Peyer's patch (tissue), 4 donors: Measurements from ENCODE around the gene ABCC6.

Experiments used
- POLR2A ChIP-seq, 2 donors: fragments of 450-650 bp; IDR thresholded peaks; one replicate each; pipeline ENCODE4 v1.5.1; 2017; ENCODE audit warnings: antibody characterized with exemption in 2 of 2, mild to moderate bottlenecking in 2 of 2, moderate library complexity in 2 of 2
- TF ChIP-seq, protein P1 (sequence below), 6 experiments: fragments of 450-650 bp in 4 of 6; fragments of 200-600 bp in 2 of 6; sonication (generic) in 1 of 6; IDR thresholded peaks; one replicate each; pipeline ENCODE4 v1.5.1; 2017 to 2019; ENCODE audit warnings: antibody characterized with exemption in 6 of 6, mild to moderate bottlenecking in 3 of 6, moderate library complexity in 1 of 6

DNA sequence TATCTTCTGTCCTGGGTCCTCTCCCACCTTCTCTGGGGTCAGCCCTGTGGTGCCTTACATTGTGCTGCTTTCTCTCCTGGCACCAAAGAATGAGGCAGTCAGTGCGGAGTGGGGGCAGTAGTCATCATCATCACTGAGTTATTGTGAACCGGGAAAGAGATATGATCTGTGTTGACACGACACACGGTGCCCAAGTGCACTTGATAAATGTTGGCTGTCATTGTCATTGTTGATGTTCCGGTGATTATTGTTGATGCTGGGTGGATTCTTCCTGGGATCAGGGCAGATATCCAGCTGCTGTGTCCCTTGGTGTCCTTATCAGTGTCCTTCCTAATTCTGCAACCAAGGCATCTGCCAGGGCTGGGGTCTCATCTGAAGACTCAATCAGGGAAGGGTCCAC lies 121.7 kb downstream of the ABCC6 start:
- TF ChIP-seq, protein P1, sequence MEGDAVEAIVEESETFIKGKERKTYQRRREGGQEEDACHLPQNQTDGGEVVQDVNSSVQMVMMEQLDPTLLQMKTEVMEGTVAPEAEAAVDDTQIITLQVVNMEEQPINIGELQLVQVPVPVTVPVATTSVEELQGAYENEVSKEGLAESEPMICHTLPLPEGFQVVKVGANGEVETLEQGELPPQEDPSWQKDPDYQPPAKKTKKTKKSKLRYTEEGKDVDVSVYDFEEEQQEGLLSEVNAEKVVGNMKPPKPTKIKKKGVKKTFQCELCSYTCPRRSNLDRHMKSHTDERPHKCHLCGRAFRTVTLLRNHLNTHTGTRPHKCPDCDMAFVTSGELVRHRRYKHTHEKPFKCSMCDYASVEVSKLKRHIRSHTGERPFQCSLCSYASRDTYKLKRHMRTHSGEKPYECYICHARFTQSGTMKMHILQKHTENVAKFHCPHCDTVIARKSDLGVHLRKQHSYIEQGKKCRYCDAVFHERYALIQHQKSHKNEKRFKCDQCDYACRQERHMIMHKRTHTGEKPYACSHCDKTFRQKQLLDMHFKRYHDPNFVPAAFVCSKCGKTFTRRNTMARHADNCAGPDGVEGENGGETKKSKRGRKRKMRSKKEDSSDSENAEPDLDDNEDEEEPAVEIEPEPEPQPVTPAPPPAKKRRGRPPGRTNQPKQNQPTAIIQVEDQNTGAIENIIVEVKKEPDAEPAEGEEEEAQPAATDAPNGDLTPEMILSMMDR (IDR thresholded peaks at IDR 0.05) = no peak
- no peak for TF ChIP-seq POLR2A (IDR thresholded peaks at IDR 0.05)
